HL-60/S4 (cell line): ENCODE results near the gene SLC46A3.
"Not testable (repeated sequence)": the region's sequence is repeated elsewhere in the genome, so short reads cannot be mapped to it uniquely, and the experiment has no call there.

Experiments used
- in situ Hi-C: fragments of 300-500 bp; cut with MboI; formaldehyde crosslinking; loops from 2 replicates; pipeline ENCODE4 v1.14.3; 2022; ENCODE audit warnings: low sequenced_read_pairs

Gene SLC46A3

GRCh38 chr13:28734906-28735305 is 16.1 kb upstream of the SLC46A3 start:
- in situ Hi-C loops: no loop called here

GRCh38 chr13:28730762-28731161 is 12.0 kb upstream of the SLC46A3 start:
- in situ Hi-C loops: no loop called here

- in situ Hi-C loops: no loop called here
These were observed 10.8 kb upstream of the SLC46A3 start for GRCh38 chr13:28729541-28729940.

- in situ Hi-C loops: no loop called here
These were observed 9.9 kb upstream of the SLC46A3 start for GRCh38 chr13:28728642-28729041.

- in situ Hi-C loops: no loop called here
These were observed 6.4 kb upstream of the SLC46A3 start for GRCh38 chr13:28725046-28725610.

GRCh38 chr13:28723806-28724205 is 5.0 kb upstream of the SLC46A3 start:
- in situ Hi-C loops: no loop called here

GRCh38 chr13:28719227-28720055 is 671 bp upstream of the SLC46A3 start:
- in situ Hi-C loops: no loop called here

- in situ Hi-C loops: no loop called here
These were observed 601 bp downstream of the SLC46A3 start for GRCh38 chr13:28718196-28718542.

- in situ Hi-C loops: no loop called here
These were observed 1.6 kb downstream of the SLC46A3 start for GRCh38 chr13:28717170-28717569.

- in situ Hi-C loops: no loop called here
These were observed 2.3 kb downstream of the SLC46A3 start for GRCh38 chr13:28716511-28716910.

GRCh38 chr13:28714651-28715050 is 4.1 kb downstream of the SLC46A3 start:
- in situ Hi-C loops: no loop called here

GRCh38 chr13:28710161-28710560 is 8.6 kb downstream of the SLC46A3 start:
- in situ Hi-C loops: no loop called here

- in situ Hi-C loops: no loop called here
These were observed 10.9 kb downstream of the SLC46A3 start for GRCh38 chr13:28707629-28708427.

GRCh38 chr13:28705461-28706083 is 13.2 kb downstream of the SLC46A3 start:
- in situ Hi-C loops: no loop called here

GRCh38 chr13:28704919-28705318 is 13.9 kb downstream of the SLC46A3 start:
- in situ Hi-C loops: no loop called here

- in situ Hi-C loops: no loop called here
These were observed 14.5 kb downstream of the SLC46A3 start for GRCh38 chr13:28704282-28704681.

- in situ Hi-C loops: no loop called here
These were observed 19.5 kb downstream of the SLC46A3 start for GRCh38 chr13:28699246-28699645.

- in situ Hi-C loops: no loop called here
These were observed 21.3 kb downstream of the SLC46A3 start for GRCh38 chr13:28697441-28697840.

- in situ Hi-C loops: not testable (repeated sequence)
These were observed 24.9 kb downstream of the SLC46A3 start for GRCh38 chr13:28693605-28694491.

- in situ Hi-C loops: no loop called here
These were observed 32.9 kb downstream of the SLC46A3 start for GRCh38 chr13:28685892-28686291.
